Measurements from ENCODE around the gene PTPN20. TPM values are rescaled to one million over a fixed set of nuclear protein-coding genes. Genes with fewer than 3 reads are reported as not detected.

Gene PTPN20
- total RNA-seq, 2 donors from 2014 or later: 0.71 to 2.1 TPM

GRCh38 chr10:47026301-47027107 lies 115.3 kb downstream of the PTPN20 start:
- no peaks in the 10 kb centered on the region for H3K36me3 Mint-ChIP-seq
- no peak overlapping the region for H3K27ac Mint-ChIP-seq
- no peaks in the 10 kb centered on the region for H3K9me3 Mint-ChIP-seq
- ATAC-seq: no peak
- DNase-seq (ENCODE audit: low spot score in 2 of 2): peak in 1 of 2 donors; percentile 1

- Mint-ChIP-seq H3K27ac (no peak overlapping the region), H3K9me3 (no peaks in the 10 kb centered on the region), H3K36me3 (no peaks in the 10 kb centered on the region)
- DNase-seq (ENCODE audit: low spot score in 2 of 2): no peak
- ATAC-seq: no peak
Measured at GRCh38 chr10:47027108-47027783, 116.0 kb downstream of the PTPN20 start.

GRCh38 chr10:47027784-47028260 lies 116.6 kb downstream of the PTPN20 start:
- DNase-seq (ENCODE audit: low spot score in 2 of 2) (no peak), ATAC-seq (no peak)
- H3K27ac Mint-ChIP-seq: no peak overlapping the region
- no peaks in the 10 kb centered on the region for H3K9me3 Mint-ChIP-seq
- H3K36me3 Mint-ChIP-seq: no peaks in the 10 kb centered on the region

- H3K27ac Mint-ChIP-seq: no peak overlapping the region
- H3K9me3 Mint-ChIP-seq: no peaks in the 10 kb centered on the region
- ATAC-seq (no peak), DNase-seq (ENCODE audit: low spot score in 2 of 2) (no peak)
- no peaks in the 10 kb centered on the region for H3K36me3 Mint-ChIP-seq
Measured at GRCh38 chr10:47028466-47028865, 117.2 kb downstream of the PTPN20 start.

GRCh38 chr10:47029181-47030009 lies 118.2 kb downstream of the PTPN20 start:
- H3K9me3 Mint-ChIP-seq: no peaks in the 10 kb centered on the region
- DNase-seq (ENCODE audit: low spot score in 2 of 2) (no peak), ATAC-seq (no peak)
- H3K27ac Mint-ChIP-seq: no peak overlapping the region
- H3K36me3 Mint-ChIP-seq: no peaks in the 10 kb centered on the region

GRCh38 chr10:47030191-47030703 lies 119.0 kb downstream of the PTPN20 start:
- ATAC-seq (no peak), DNase-seq (ENCODE audit: low spot score in 2 of 2) (peak in 1 of 2 donors; percentile 21)
- Mint-ChIP-seq H3K9me3 (no peaks in the 10 kb centered on the region), H3K36me3 (no peaks in the 10 kb centered on the region), H3K27ac (no peak overlapping the region)

GRCh38 chr10:47031211-47031900 lies 120.1 kb downstream of the PTPN20 start:
- no peaks in the 10 kb centered on the region for H3K9me3 Mint-ChIP-seq
- no peaks in the 10 kb centered on the region for H3K36me3 Mint-ChIP-seq
- peak in 1 of 2 donors; percentile 39 for DNase-seq (ENCODE audit: low spot score in 2 of 2)
- no peak overlapping the region for H3K27ac Mint-ChIP-seq
- no peak for ATAC-seq

GRCh38 chr10:47031901-47032465 lies 120.8 kb downstream of the PTPN20 start:
- H3K36me3 Mint-ChIP-seq: no peaks in the 10 kb centered on the region
- no peak overlapping the region for H3K27ac Mint-ChIP-seq
- ATAC-seq: no peak
- no peaks in the 10 kb centered on the region for H3K9me3 Mint-ChIP-seq
- DNase-seq (ENCODE audit: low spot score in 2 of 2): peak in 1 of 2 donors; percentile 4

GRCh38 chr10:47033081-47033480 lies 121.9 kb downstream of the PTPN20 start:
- Mint-ChIP-seq H3K27ac (no peak overlapping the region), H3K36me3 (no peaks in the 10 kb centered on the region), H3K9me3 (no peaks in the 10 kb centered on the region)
- peak in 1 of 2 donors; percentile 18 for DNase-seq (ENCODE audit: low spot score in 2 of 2)
- no peak for ATAC-seq

- DNase-seq (ENCODE audit: low spot score in 2 of 2) (peak in 1 of 2 donors; percentile 50), ATAC-seq (no peak)
- Mint-ChIP-seq H3K27ac (peak overlapping the region in 1 of 2 donors; percentile 19), H3K9me3 (no peaks in the 10 kb centered on the region), H3K36me3 (no peaks in the 10 kb centered on the region)
Measured at GRCh38 chr10:47033541-47034270, 122.5 kb downstream of the PTPN20 start.

GRCh38 chr10:47034441-47035051 lies 123.3 kb downstream of the PTPN20 start:
- Mint-ChIP-seq H3K27ac (no peak overlapping the region), H3K9me3 (no peaks in the 10 kb centered on the region), H3K36me3 (no peaks in the 10 kb centered on the region)
- ATAC-seq: no peak
- DNase-seq (ENCODE audit: low spot score in 2 of 2): peak in 1 of 2 donors; percentile 25

- DNase-seq (ENCODE audit: low spot score in 2 of 2) (no peak), ATAC-seq (no peak)
- Mint-ChIP-seq H3K27ac (no peak overlapping the region), H3K9me3 (no peaks in the 10 kb centered on the region), H3K36me3 (no peaks in the 10 kb centered on the region)
Measured at GRCh38 chr10:47035171-47035818, 124.1 kb downstream of the PTPN20 start.

GRCh38 chr10:47035819-47036337 lies 124.7 kb downstream of the PTPN20 start:
- Mint-ChIP-seq H3K9me3 (no peaks in the 10 kb centered on the region), H3K36me3 (no peaks in the 10 kb centered on the region), H3K27ac (no peak overlapping the region)
- no peak for ATAC-seq
- DNase-seq (ENCODE audit: low spot score in 2 of 2): no peak

GRCh38 chr10:47036771-47037170 lies 125.5 kb downstream of the PTPN20 start:
- no peak for ATAC-seq
- no peaks in the 10 kb centered on the region for H3K9me3 Mint-ChIP-seq
- no peak for DNase-seq (ENCODE audit: low spot score in 2 of 2)

More at GRCh38 chr10:47036771-47037170, 125.5 kb downstream of the PTPN20 start:
- Mint-ChIP-seq H3K27ac (no peak overlapping the region), H3K36me3 (no peaks in the 10 kb centered on the region)
